NB4 (cell line): Measurements from ENCODE around the gene C11orf16.

Experiments used
- DNase-seq: peaks from one replicate; pipeline ENCODE4 v3.0.0; 2010; ENCODE audit warnings: low read depth
- H3K4me3 ChIP-seq: one replicate; pipeline ENCODE4 v1.5.1; 2011; ENCODE audit warnings: mild to moderate bottlenecking, low read depth, low read length, moderate library complexity
- MAX ChIP-seq: IDR thresholded peaks from 2 replicates; pipeline ENCODE4 v1.6.1; 2011; ENCODE audit warnings: low read depth, low read length
- MYC ChIP-seq: IDR thresholded peaks from 2 replicates; pipeline ENCODE4 v1.6.1; 2011; ENCODE audit warnings: low read depth, low read length
- POLR2A ChIP-seq: IDR thresholded peaks from 2 replicates; pipeline ENCODE4 v1.6.1; 2011; ENCODE audit warnings: mild to moderate bottlenecking; ENCODE audit not compliant: insufficient read length; ENCODE audit errors: extremely low read depth
- TF ChIP-seq, protein P1 (sequence below): IDR thresholded peaks from one replicate; pipeline ENCODE4 v1.5.1; 2012; ENCODE audit warnings: low read depth, low read length

The C11orf16 gene

DNA sequence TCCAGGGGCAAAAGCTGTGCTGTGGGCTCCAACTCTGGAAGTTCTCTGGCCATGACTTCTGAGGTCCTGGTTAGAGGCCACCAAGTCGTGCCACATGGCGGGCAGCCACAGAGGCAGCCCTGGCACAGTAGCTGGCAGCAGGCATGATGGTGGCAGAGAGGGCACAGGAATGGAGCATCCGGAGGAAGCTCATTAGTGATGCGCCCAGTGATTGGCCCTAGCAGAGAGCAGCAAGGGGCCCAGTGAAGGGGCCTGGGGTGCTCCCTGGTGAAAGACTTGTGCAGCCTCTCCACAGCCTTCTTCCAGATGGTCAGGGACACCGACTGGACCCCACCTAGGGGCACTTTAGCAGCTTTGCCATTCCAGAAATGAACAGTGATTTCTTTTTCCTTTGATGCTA, 7.0 kb downstream of the C11orf16 start:
- no peak for TF ChIP-seq MAX
- TF ChIP-seq, protein P1, sequence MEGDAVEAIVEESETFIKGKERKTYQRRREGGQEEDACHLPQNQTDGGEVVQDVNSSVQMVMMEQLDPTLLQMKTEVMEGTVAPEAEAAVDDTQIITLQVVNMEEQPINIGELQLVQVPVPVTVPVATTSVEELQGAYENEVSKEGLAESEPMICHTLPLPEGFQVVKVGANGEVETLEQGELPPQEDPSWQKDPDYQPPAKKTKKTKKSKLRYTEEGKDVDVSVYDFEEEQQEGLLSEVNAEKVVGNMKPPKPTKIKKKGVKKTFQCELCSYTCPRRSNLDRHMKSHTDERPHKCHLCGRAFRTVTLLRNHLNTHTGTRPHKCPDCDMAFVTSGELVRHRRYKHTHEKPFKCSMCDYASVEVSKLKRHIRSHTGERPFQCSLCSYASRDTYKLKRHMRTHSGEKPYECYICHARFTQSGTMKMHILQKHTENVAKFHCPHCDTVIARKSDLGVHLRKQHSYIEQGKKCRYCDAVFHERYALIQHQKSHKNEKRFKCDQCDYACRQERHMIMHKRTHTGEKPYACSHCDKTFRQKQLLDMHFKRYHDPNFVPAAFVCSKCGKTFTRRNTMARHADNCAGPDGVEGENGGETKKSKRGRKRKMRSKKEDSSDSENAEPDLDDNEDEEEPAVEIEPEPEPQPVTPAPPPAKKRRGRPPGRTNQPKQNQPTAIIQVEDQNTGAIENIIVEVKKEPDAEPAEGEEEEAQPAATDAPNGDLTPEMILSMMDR, result no peak
- TF ChIP-seq POLR2A, result no peak
- no peak for TF ChIP-seq MYC
- DNase-seq, result no peak
- H3K4me3 ChIP-seq, result no peak overlapping the region

DNA sequence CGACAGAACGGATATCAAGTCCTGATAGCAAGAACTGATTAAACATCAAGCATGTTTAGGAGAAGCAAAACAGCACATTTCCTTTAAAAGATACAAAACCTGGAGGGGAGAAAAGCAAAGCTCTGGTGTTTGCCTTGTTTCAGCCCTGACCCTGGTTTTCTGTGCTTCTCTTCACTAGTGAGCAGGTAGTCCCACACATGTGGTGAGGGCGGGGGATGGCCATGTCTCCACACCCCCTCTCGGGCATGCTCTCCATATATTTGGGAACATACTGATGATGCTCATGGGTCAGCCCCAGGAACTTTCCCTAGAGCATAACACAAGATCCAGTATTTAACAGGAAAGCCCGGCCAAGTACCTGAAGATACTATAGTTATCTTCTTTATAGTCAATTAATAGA, 10.1 kb downstream of the C11orf16 start:
- no peak for DNase-seq
- TF ChIP-seq MYC (no peak), POLR2A (no peak), MAX (no peak)
- TF ChIP-seq, protein P1, result no peak
- H3K4me3 ChIP-seq, result no peak overlapping the region

- no peak overlapping the region for H3K4me3 ChIP-seq
- TF ChIP-seq POLR2A (no peak), MAX (no peak), MYC (no peak)
- TF ChIP-seq, protein P1, result no peak
- no peak for DNase-seq
Observed at GRCh38 chr11:8917157-8917825, 15.5 kb downstream of the C11orf16 start.

- DNase-seq, result no peak
- peak overlapping the region; percentile 45 for H3K4me3 ChIP-seq
- TF ChIP-seq MAX (no peak), POLR2A (no peak), MYC (no peak)
- TF ChIP-seq, protein P1, result no peak
Observed at GRCh38 chr11:8914661-8915018, 18.1 kb downstream of the C11orf16 start.

DNA sequence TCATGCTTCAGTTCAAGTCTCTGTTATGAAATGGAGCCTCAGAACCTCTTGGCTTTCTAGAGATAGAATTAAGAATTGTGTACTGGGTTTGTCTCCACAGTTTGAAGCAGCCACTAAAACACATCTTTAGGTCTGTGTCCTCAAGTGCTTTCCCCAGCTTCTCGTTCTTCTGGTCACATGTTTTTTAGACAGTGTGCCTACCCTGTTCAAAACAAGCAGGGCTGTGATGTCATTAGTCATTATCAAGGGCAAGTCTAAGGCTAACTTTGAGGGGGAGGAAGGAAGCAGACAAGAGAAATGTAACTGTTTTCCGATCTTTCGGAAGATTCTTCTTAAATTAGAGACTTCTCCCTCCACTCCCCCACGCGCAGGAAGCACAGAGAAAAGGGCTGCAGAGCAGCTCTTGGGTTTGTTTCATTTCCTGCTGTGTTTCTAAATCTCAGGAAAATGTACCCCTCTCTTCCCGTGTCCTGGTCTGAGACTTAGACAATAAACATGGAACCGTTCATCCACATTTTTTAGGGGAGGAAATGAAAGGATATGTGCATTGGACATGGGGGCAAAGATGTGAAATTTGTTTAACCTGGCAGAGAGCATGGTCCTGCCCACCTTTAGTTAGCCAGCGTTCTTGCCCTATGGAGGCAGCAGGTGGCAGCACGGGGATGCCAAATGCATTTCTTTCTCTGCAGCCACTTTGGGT, 18.6 kb downstream of the C11orf16 start:
- peak; percentile 80 for DNase-seq
- H3K4me3 ChIP-seq, result peak overlapping the region; percentile 45
- TF ChIP-seq MAX, result peak; percentile 79
- peak; percentile 57 for TF ChIP-seq MYC
- TF ChIP-seq, protein P1, result peak; percentile 69
- TF ChIP-seq POLR2A, result no peak
